Activated CD8-positive, alpha-beta T cell treated with anti-CD3 and anti-CD28 coated beads for 36 hours (primary cell): ENCODE results near the gene TXNRD3. TPM values are rescaled to one million over a fixed set of nuclear protein-coding genes. Genes with fewer than 3 reads are reported as not detected.

Experiments
- ATAC-seq: fragments of 200-7000 bp; cut with Tn5 transposase; one replicate; pipeline ENCODE4 v1.10.0; 2021; ENCODE audit warnings: mild to moderate bottlenecking, moderate library complexity
- CTCF ChIA-PET: fragments of 350-600 bp; sonication (Branson Sonifier 250); formaldehyde crosslinking; loops from one replicate; lab custom pipeline; 2021; ENCODE audit warnings: antibody characterized with exemption; lab: Charles Lee
- POLR2A ChIA-PET: fragments of 350-600 bp; sonication (Branson Sonifier 250); formaldehyde crosslinking; loops from one replicate; lab custom pipeline; 2021; ENCODE audit warnings: antibody characterized with exemption; lab: Charles Lee
- DNase-seq: peaks from one replicate; pipeline ENCODE4 v3.0.0-alpha.2; 2020
- H3K27ac Mint-ChIP-seq: one replicate; pipeline ENCODE4 v1.8.0; 2021; ENCODE audit warnings: mild to moderate bottlenecking, mixed read lengths
- H3K27me3 Mint-ChIP-seq: one replicate; pipeline ENCODE4 v1.8.0; 2021; ENCODE audit warnings: mixed read lengths
- H3K36me3 Mint-ChIP-seq: one replicate; pipeline ENCODE4 v1.8.0; 2021; ENCODE audit warnings: low read depth, mixed read lengths
- H3K4me1 Mint-ChIP-seq: one replicate; pipeline ENCODE4 v1.8.0; 2021; ENCODE audit warnings: low read depth, mixed read lengths
- H3K4me3 Mint-ChIP-seq: one replicate; pipeline ENCODE4 v1.8.0; 2021; ENCODE audit warnings: mild to moderate bottlenecking, moderate library complexity, mixed read lengths
- H3K9me3 Mint-ChIP-seq: one replicate; pipeline ENCODE4 v1.8.0; 2021; ENCODE audit warnings: mixed read lengths
- intact Hi-C: fragments of 100-400 bp; cut with micrococcal nuclease; formaldehyde crosslinking; loops from one replicate; pipeline ENCODE4 v1.10.0; 2022
- total RNA-seq, 2 experiments: library from RNA; stranded (reverse); gene quantifications; one replicate each; pipeline ENCODE4 v1.2.3, GENCODE V29; 2021
- TF ChIP-seq, protein P1 (sequence below): fragments of 200-600 bp; IDR thresholded peaks from one replicate; pipeline ENCODE4 v1.8.0; 2022; ENCODE audit warnings: antibody characterized with exemption, mild to moderate bottlenecking

The TXNRD3 gene
- total RNA-seq, 2 experiments from 2014 or later, result 4.5 to 5.0 TPM

DNA sequence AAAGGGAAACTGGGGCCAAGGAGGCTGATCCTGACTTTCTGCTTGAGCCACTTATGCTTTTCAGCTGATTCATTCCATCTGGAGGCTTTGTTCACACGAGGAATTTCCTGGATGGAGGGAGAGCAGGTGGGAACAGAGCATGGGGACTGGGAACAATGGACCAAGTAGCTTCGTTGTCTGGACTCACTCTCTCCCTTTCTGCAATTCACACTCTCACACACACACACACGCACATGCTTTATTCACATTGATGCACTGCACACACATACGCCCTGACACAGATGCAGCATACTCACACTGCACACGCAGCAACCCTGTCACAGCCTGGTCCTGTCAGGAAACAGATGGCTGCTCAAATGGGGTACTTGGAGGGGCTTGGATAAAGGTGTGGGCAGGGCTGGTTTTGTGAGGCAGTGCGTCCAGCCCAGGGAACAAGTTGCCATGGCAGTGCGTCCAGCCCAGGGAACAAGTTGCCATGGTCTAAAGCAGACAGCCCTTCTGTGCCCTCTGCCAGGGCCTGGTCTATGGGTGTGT is 29.4 kb upstream of the TXNRD3 start:
- intact Hi-C loops, result no loop called here
- no peaks in the 10 kb centered on the region for H3K36me3 Mint-ChIP-seq
- no peaks in the 10 kb centered on the region for H3K4me1 Mint-ChIP-seq
- H3K9me3 Mint-ChIP-seq, result no peaks in the 10 kb centered on the region
- TF ChIP-seq, protein P1, sequence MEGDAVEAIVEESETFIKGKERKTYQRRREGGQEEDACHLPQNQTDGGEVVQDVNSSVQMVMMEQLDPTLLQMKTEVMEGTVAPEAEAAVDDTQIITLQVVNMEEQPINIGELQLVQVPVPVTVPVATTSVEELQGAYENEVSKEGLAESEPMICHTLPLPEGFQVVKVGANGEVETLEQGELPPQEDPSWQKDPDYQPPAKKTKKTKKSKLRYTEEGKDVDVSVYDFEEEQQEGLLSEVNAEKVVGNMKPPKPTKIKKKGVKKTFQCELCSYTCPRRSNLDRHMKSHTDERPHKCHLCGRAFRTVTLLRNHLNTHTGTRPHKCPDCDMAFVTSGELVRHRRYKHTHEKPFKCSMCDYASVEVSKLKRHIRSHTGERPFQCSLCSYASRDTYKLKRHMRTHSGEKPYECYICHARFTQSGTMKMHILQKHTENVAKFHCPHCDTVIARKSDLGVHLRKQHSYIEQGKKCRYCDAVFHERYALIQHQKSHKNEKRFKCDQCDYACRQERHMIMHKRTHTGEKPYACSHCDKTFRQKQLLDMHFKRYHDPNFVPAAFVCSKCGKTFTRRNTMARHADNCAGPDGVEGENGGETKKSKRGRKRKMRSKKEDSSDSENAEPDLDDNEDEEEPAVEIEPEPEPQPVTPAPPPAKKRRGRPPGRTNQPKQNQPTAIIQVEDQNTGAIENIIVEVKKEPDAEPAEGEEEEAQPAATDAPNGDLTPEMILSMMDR, result no peak
- no peak overlapping the region for H3K27ac Mint-ChIP-seq
- DNase-seq, result no peak
- CTCF ChIA-PET, result interaction anchor here (0.9 kb wide), 1 partner anchor 13 kb away, joined by 4 read pairs; no protein-coding TSS in a partner anchor
- no peaks in the 10 kb centered on the region for H3K27me3 Mint-ChIP-seq
- POLR2A ChIA-PET, result no interaction called here
- H3K4me3 Mint-ChIP-seq, result no peak overlapping the region
- no peak for ATAC-seq

DNA sequence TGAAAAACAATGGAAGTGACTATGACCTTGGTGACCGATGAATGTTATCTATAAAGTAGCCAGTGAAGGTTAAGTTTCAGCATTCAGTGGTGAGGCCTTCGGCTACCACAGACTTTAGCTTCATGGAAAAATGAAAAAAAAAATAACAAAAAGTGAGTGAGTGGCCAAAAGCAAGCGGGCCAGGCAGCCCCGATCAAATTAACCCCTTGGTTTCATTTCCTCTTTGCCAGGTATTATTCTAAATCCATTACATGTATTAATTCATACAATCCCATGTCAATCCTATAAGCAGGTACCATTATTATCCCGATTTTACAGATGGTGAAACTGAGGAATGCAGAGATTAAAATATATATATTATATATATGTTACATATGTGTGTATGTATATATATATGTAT is 28.1 kb upstream of the TXNRD3 start:
- Mint-ChIP-seq H3K9me3 (no peaks in the 10 kb centered on the region), H3K4me1 (peaks cover 3% of the 10 kb centered on the region), H3K36me3 (no peaks in the 10 kb centered on the region), H3K27ac (no peak overlapping the region), H3K27me3 (peaks cover 5% of the 10 kb centered on the region), H3K4me3 (no peak overlapping the region)
- CTCF ChIA-PET, result interaction anchor here (0.6 kb wide), 1 partner anchor 9 kb away, joined by 3 read pairs; no protein-coding TSS in a partner anchor
- DNase-seq (no peak), ATAC-seq (no peak)
- TF ChIP-seq, protein P1, result no peak
- intact Hi-C loops, result no loop called here
- POLR2A ChIA-PET, result no interaction called here

DNA sequence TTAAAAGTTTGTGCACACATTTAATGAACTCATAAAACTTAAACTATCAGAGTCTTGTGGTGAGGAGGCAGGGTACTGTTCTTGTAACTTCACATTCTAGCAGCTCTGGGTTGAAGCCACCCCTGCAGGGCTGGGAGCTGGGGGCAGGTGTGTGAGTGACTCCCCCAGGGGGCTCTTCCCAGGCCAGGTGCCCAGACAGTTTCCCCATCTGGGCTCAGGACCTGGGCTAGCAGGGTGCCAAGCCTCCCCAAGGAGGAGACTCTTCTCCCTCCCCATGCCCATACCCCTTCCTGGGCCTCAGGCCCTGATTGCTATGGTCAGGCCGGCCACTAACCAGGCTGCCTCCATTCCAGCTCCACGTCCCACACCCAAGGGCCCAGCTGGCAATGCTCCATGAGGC is 27.1 kb upstream of the TXNRD3 start:
- ChIA-PET CTCF (interaction anchor here (0.9 to 1.4 kb wide), 4 partner anchors 10 to 865 kb away, joined by 3 to 7 read pairs (median 3); no protein-coding TSS in a partner anchor), POLR2A (no interaction called here)
- ATAC-seq (no peak), DNase-seq (no peak)
- Mint-ChIP-seq H3K4me1 (peaks cover 3% of the 10 kb centered on the region), H3K4me3 (no peak overlapping the region), H3K27ac (no peak overlapping the region), H3K27me3 (peaks cover 5% of the 10 kb centered on the region), H3K9me3 (no peaks in the 10 kb centered on the region), H3K36me3 (no peaks in the 10 kb centered on the region)
- TF ChIP-seq, protein P1, result no peak
- intact Hi-C loops, result no loop called here

DNA sequence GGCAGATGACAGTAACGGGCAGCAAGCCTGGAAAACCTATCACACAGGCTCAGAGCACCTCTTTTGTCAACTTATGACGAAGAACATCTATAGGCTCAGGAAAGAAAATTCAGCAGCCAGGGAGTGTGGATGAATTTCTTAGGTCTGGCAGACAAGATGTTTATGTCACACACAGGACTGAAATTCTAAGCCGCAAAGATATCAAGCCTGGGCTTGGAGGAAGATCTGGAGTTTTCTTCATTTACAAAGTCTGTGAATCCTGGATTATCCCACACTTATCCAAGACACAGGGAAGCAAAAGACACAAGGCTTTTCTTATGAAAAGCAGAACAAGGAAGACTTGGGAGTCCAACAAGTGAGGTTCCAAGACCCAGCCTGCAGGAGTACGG is 25.7 kb upstream of the TXNRD3 start:
- H3K27me3 Mint-ChIP-seq, result peaks cover 5% of the 10 kb centered on the region
- DNase-seq (no peak), ATAC-seq (no peak)
- no peak overlapping the region for H3K4me3 Mint-ChIP-seq
- TF ChIP-seq, protein P1, result no peak
- no peaks in the 10 kb centered on the region for H3K9me3 Mint-ChIP-seq
- intact Hi-C loops, result no loop called here
- POLR2A ChIA-PET, result no interaction called here
- no peak overlapping the region for H3K27ac Mint-ChIP-seq
- H3K36me3 Mint-ChIP-seq, result no peaks in the 10 kb centered on the region
- H3K4me1 Mint-ChIP-seq, result peaks cover 3% of the 10 kb centered on the region
- CTCF ChIA-PET, result interaction anchor here (1.0 to 3.6 kb wide), 11 partner anchors 21 to 867 kb away, joined by 3 to 21 read pairs (median 6); partner anchors contain the start of gene CHCHD6

DNA sequence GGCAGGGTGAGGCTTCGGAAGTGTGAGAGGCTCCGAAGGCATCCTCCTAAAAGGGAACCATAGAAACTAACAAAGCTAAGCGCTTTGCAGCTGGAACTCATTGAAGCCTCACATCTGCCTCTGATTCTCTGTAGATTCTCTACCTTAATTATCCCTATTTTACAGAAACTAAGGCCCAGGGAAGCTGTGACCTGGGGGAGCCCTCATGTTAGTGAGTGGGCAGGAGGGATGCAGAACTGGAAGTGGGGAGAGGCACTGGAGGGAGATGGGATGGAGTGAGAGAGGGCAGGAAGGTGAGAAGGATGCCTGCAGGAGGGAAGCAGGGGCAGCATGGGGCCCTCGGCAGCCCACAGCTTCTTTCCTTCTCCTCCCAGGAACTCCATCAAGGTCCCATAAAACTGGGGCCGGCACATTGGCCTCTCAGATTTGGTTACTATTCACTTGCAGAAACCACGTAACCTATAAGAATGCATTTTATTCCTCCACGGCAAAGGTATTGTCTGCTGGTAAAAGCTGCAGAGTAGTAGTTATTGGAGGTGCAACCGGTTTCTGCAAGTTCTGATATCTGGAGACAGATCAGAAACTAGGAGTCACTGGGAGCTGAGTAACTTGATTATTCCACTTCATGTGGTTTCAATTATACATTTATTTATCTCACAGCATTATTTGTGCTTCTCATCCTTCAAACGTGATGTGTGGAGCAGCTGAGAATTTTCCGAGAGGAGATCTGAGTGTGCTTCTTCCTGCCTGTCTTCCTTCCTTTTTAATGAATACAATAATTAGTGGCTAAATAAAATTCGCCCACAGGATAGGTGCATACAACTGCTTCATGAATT is 25.1 kb upstream of the TXNRD3 start:
- no peak for ATAC-seq
- H3K27ac Mint-ChIP-seq, result no peak overlapping the region
- no peak for DNase-seq
- no peaks in the 10 kb centered on the region for H3K36me3 Mint-ChIP-seq
- no peaks in the 10 kb centered on the region for H3K9me3 Mint-ChIP-seq
- H3K27me3 Mint-ChIP-seq, result peaks cover 5% of the 10 kb centered on the region
- ChIA-PET CTCF (interaction anchor here (0.7 to 3.6 kb wide), 18 partner anchors 9 to 872 kb away, joined by 3 to 21 read pairs (median 6); partner anchors contain the start of genes CHCHD6, PLXNA1 and ZXDC), POLR2A (no interaction called here)
- H3K4me3 Mint-ChIP-seq, result no peak overlapping the region
- TF ChIP-seq, protein P1, result no peak
- H3K4me1 Mint-ChIP-seq, result peaks cover 3% of the 10 kb centered on the region
- intact Hi-C loops, result loop anchor here (5.0 to 10.0 kb wide), 3 partner anchors 302 to 862 kb away; partner anchors contain the start of gene PLXNA1
